Measurements from ENCODE around the gene RTN4. TPM values are rescaled to one million over a fixed set of nuclear protein-coding genes. Genes with fewer than 3 reads are reported as not detected.

The RTN4 gene
- total RNA-seq, 1 donor from 2014 or later: 106 TPM

GRCh38 chr2:54977149-54977548, 73.1 kb downstream of the RTN4 start:
- Histone ChIP-seq H3K4me3 (ENCODE audit: low read depth, low read length) (no peak overlapping the region), H3K27me3 (ENCODE audit: control insufficient read depth, insufficient read depth, low read length) (no peaks in the 10 kb centered on the region), H3K36me3 (ENCODE audit: control insufficient read depth, insufficient read depth, low read length) (peaks cover 6% of the 10 kb centered on the region)
- no peak for FAIRE-seq
- no peak for DNase-seq (ENCODE audit: low read depth)
- no peak for TF ChIP-seq CTCF (IDR thresholded peaks at IDR 0.05; ENCODE audit: insufficient read depth, low read length, severe bottlenecking)

- Histone ChIP-seq H3K36me3 (ENCODE audit: control insufficient read depth, insufficient read depth, low read length) (peaks cover 7% of the 10 kb centered on the region), H3K4me3 (ENCODE audit: low read depth, low read length) (no peak overlapping the region), H3K27me3 (ENCODE audit: control insufficient read depth, insufficient read depth, low read length) (no peaks in the 10 kb centered on the region)
- DNase-seq (ENCODE audit: low read depth) (no peak), FAIRE-seq (peak; percentile 32)
- no peak for TF ChIP-seq CTCF (IDR thresholded peaks at IDR 0.05; ENCODE audit: insufficient read depth, low read length, severe bottlenecking)
Observed at GRCh38 chr2:54975598-54976492, 74.4 kb downstream of the RTN4 start.

- H3K36me3 ChIP-seq (ENCODE audit: control insufficient read depth, insufficient read depth, low read length): peaks cover 9% of the 10 kb centered on the region
- no peaks in the 10 kb centered on the region for H3K27me3 ChIP-seq (ENCODE audit: control insufficient read depth, insufficient read depth, low read length)
- no peak overlapping the region for H3K4me3 ChIP-seq (ENCODE audit: low read depth, low read length)
- DNase-seq (ENCODE audit: low read depth) (no peak), FAIRE-seq (no peak)
- TF ChIP-seq CTCF (IDR thresholded peaks at IDR 0.05; ENCODE audit: insufficient read depth, low read length, severe bottlenecking): no peak
Observed at GRCh38 chr2:54975175-54975574, 75.1 kb downstream of the RTN4 start.

GRCh38 chr2:54969940-54970338, 80.3 kb downstream of the RTN4 start:
- no peak for FAIRE-seq
- peaks cover 7% of the 10 kb centered on the region for H3K36me3 ChIP-seq (ENCODE audit: control insufficient read depth, insufficient read depth, low read length)
- TF ChIP-seq CTCF (IDR thresholded peaks at IDR 0.05; ENCODE audit: insufficient read depth, low read length, severe bottlenecking): no peak

GRCh38 chr2:54969295-54969939, 80.8 kb downstream of the RTN4 start:
- Histone ChIP-seq H3K36me3 (ENCODE audit: control insufficient read depth, insufficient read depth, low read length) (peaks cover 7% of the 10 kb centered on the region), H3K4me3 (ENCODE audit: low read depth, low read length) (no peak overlapping the region), H3K27me3 (ENCODE audit: control insufficient read depth, insufficient read depth, low read length) (no peaks in the 10 kb centered on the region)
- FAIRE-seq (no peak), DNase-seq (ENCODE audit: low read depth) (no peak)
- no peak for TF ChIP-seq CTCF (IDR thresholded peaks at IDR 0.05; ENCODE audit: insufficient read depth, low read length, severe bottlenecking)

More at GRCh38 chr2:54969940-54970338, 80.3 kb downstream of the RTN4 start:
- H3K4me3 ChIP-seq (ENCODE audit: low read depth, low read length): no peak overlapping the region
- DNase-seq (ENCODE audit: low read depth): no peak
- H3K27me3 ChIP-seq (ENCODE audit: control insufficient read depth, insufficient read depth, low read length): no peaks in the 10 kb centered on the region

Data from bronchial epithelial cell (primary cell).